ENCODE measurements around the gene ERFL.

DNA sequence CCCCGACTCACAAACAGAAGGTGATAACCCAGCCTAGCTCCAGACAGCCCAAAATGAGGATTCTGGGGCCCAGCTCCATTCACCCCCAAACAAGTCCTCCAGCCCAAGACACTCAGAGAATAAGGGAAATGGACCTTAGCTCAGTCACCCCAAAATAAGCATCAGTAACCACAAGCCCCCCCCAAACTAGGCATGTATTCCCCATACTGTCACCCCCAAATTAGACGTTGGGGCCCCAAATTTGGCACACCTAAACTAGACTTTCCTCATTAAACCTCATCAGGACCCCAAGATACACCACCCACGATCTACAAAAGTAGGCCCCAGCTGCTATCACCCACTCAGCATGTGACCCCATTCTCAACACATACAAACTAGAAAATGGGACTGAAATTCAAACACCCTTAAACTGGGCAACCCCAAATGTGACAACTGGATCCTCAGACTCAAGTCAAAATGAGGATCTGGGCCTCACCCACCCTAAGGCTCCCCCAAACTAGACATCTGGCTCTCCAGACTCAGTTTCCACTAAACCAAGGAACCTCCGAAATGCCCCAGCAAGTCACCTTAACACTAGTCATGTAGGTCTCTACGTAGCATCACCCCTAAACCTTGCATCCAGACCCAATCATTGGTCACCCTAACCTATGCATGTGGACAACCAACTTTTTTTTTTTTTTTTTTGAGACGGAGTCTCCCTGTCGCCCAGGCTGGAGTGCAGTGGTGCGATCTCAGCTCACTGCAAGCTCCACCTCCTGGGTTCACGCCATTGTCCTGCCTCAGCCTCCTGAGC lies 13.4 kb upstream of the ERFL start:
- TF ChIP-seq, protein P1, sequence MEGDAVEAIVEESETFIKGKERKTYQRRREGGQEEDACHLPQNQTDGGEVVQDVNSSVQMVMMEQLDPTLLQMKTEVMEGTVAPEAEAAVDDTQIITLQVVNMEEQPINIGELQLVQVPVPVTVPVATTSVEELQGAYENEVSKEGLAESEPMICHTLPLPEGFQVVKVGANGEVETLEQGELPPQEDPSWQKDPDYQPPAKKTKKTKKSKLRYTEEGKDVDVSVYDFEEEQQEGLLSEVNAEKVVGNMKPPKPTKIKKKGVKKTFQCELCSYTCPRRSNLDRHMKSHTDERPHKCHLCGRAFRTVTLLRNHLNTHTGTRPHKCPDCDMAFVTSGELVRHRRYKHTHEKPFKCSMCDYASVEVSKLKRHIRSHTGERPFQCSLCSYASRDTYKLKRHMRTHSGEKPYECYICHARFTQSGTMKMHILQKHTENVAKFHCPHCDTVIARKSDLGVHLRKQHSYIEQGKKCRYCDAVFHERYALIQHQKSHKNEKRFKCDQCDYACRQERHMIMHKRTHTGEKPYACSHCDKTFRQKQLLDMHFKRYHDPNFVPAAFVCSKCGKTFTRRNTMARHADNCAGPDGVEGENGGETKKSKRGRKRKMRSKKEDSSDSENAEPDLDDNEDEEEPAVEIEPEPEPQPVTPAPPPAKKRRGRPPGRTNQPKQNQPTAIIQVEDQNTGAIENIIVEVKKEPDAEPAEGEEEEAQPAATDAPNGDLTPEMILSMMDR (conservative IDR thresholded peaks at IDR 0.05 in 1 of 2, IDR thresholded peaks at IDR 0.05 in 1 of 2; ENCODE audit: extremely low read depth in 1 of 2, insufficient read depth in 1 of 2, low read depth in 1 of 2, low read length in 2 of 2), result no peak
- TF ChIP-seq EZH2 (IDR thresholded peaks at IDR 0.05; ENCODE audit: borderline replicate concordance, low read length), result no peak

Data from mammary epithelial cell (primary cell).